ENCODE data around the gene FAM222A.

DNA sequence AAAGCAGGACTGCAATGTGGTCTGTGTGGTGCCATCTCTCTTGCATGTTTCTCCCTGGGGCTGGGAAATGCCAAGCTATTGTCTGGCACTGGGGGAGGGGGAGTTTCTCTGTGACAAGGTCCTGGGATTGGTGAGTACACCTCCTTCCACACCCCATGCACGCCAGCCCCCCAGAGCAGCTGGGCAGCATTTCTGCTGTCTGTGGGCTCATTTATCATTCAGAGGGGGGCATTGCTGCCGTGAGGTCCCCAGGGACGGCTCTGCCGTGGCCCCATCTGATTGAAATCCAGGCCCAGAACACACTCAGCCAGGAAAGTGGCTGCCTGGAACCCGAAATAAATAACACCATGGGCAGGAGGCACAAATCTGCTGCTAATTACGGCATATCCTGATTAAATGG, 12.6 kb upstream of the FAM222A start:
- TF ChIP-seq, protein P1, sequence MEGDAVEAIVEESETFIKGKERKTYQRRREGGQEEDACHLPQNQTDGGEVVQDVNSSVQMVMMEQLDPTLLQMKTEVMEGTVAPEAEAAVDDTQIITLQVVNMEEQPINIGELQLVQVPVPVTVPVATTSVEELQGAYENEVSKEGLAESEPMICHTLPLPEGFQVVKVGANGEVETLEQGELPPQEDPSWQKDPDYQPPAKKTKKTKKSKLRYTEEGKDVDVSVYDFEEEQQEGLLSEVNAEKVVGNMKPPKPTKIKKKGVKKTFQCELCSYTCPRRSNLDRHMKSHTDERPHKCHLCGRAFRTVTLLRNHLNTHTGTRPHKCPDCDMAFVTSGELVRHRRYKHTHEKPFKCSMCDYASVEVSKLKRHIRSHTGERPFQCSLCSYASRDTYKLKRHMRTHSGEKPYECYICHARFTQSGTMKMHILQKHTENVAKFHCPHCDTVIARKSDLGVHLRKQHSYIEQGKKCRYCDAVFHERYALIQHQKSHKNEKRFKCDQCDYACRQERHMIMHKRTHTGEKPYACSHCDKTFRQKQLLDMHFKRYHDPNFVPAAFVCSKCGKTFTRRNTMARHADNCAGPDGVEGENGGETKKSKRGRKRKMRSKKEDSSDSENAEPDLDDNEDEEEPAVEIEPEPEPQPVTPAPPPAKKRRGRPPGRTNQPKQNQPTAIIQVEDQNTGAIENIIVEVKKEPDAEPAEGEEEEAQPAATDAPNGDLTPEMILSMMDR (IDR thresholded peaks at IDR 0.05) = no peak
- TF ChIP-seq POLR2A (IDR thresholded peaks at IDR 0.05) = no peak

Measured in lower leg skin (tissue), 3 donors.